Stimulated activated CD8-positive, alpha-beta memory T cell treated with anti-CD3 and anti-CD28 coated beads, Interleukin-7, amount 100 ng/mL, for 24 hours (primary cell): ENCODE results near the gene OTUD5.
"Not testable (repeated sequence)": the region's sequence is repeated elsewhere in the genome, so short reads cannot be mapped to it uniquely, and the experiment has no call there.

Source experiments
- DNase-seq: peaks from one replicate; pipeline ENCODE4 v3.0.0-alpha.2; 2020; ENCODE audit warnings: low read depth

Gene OTUD5

GRCh38 chrX:48957477-48957826 is at the start of gene OTUD5:
OTUD5 (minus strand) TSS chrX:48957607; CDS start chrX:48957570, 37 bp downstream.
- DNase-seq, result peak; percentile 41

GRCh38 chrX:49003696-49004095 is 46.3 kb upstream of the OTUD5 start:
- no peak for DNase-seq

GRCh38 chrX:49002091-49002935 is 44.9 kb upstream of the OTUD5 start, which contains the start of gene GRIPAP1:
GRIPAP1 (minus strand) TSS chrX:49002264; CDS start chrX:49002229, 35 bp downstream.
- DNase-seq, result peak; percentile 32

- DNase-seq, result peak; percentile 17
These were observed 44.2 kb upstream of the OTUD5 start for GRCh38 chrX:49001521-49002090.

- DNase-seq, result no peak
These were observed 43.2 kb upstream of the OTUD5 start for GRCh38 chrX:49000636-49001035.

GRCh38 chrX:48999030-48999429 is 41.6 kb upstream of the OTUD5 start:
- DNase-seq, result no peak

- no peak for DNase-seq
These were observed 41.0 kb upstream of the OTUD5 start for GRCh38 chrX:48998391-48998790.

- DNase-seq, result no peak
These were observed 40.5 kb upstream of the OTUD5 start for GRCh38 chrX:48997865-48998264.

- no peak for DNase-seq
These were observed 40.0 kb upstream of the OTUD5 start for GRCh38 chrX:48997455-48997854.

- no peak for DNase-seq
These were observed 39.6 kb upstream of the OTUD5 start for GRCh38 chrX:48996969-48997368.

GRCh38 chrX:48992341-48992740 is 34.9 kb upstream of the OTUD5 start:
- DNase-seq, result no peak

- DNase-seq, result no peak
These were observed 32.1 kb upstream of the OTUD5 start for GRCh38 chrX:48989483-48989882.

GRCh38 chrX:48983896-48984295 is 26.5 kb upstream of the OTUD5 start:
- DNase-seq, result no peak

GRCh38 chrX:48983081-48983480 is 25.7 kb upstream of the OTUD5 start:
- no peak for DNase-seq

GRCh38 chrX:48981178-48981577 is 23.8 kb upstream of the OTUD5 start:
- DNase-seq, result no peak

- not testable (repeated sequence) for DNase-seq
These were observed 22.9 kb upstream of the OTUD5 start for GRCh38 chrX:48980341-48980740.

- DNase-seq, result no peak
These were observed 20.8 kb upstream of the OTUD5 start for GRCh38 chrX:48978226-48978625.

GRCh38 chrX:48976086-48976485 is 18.7 kb upstream of the OTUD5 start:
- DNase-seq, result no peak

- DNase-seq, result no peak
These were observed 18.1 kb upstream of the OTUD5 start for GRCh38 chrX:48975541-48975940.

GRCh38 chrX:48975041-48975440 is 17.6 kb upstream of the OTUD5 start:
- DNase-seq, result no peak

- DNase-seq, result no peak
These were observed 17.2 kb upstream of the OTUD5 start for GRCh38 chrX:48974574-48974973.

GRCh38 chrX:48974033-48974432 is 16.6 kb upstream of the OTUD5 start:
- DNase-seq, result no peak
